ENCODE results near the gene PCGF2.

The PCGF2 gene

DNA sequence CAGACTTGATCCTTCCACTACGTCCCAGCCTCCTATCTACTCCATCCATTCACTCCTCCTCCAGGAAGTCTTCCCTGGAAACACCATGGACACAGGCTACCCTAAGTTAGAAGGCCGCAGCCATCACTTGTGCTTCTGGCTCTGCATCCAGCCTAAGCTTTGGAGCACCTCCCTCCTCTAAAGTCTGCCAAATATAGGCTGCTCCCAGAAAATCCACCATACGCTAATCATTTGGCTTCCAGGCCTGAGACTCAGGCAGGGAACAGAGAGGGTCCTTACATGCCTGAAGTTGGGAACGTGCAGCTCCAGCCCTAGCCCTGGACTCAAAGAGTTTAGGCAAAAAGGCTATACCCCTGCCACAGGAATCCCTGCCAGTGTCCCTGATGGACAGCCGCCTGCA, 6.7 kb downstream of the PCGF2 start:
- H3K4me3 ChIP-seq (ENCODE audit: low read depth, low read length): no peak overlapping the region
- TF ChIP-seq, protein P1, sequence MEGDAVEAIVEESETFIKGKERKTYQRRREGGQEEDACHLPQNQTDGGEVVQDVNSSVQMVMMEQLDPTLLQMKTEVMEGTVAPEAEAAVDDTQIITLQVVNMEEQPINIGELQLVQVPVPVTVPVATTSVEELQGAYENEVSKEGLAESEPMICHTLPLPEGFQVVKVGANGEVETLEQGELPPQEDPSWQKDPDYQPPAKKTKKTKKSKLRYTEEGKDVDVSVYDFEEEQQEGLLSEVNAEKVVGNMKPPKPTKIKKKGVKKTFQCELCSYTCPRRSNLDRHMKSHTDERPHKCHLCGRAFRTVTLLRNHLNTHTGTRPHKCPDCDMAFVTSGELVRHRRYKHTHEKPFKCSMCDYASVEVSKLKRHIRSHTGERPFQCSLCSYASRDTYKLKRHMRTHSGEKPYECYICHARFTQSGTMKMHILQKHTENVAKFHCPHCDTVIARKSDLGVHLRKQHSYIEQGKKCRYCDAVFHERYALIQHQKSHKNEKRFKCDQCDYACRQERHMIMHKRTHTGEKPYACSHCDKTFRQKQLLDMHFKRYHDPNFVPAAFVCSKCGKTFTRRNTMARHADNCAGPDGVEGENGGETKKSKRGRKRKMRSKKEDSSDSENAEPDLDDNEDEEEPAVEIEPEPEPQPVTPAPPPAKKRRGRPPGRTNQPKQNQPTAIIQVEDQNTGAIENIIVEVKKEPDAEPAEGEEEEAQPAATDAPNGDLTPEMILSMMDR (IDR thresholded peaks at IDR 0.05; ENCODE audit: low read depth, low read length): no peak

DNA sequence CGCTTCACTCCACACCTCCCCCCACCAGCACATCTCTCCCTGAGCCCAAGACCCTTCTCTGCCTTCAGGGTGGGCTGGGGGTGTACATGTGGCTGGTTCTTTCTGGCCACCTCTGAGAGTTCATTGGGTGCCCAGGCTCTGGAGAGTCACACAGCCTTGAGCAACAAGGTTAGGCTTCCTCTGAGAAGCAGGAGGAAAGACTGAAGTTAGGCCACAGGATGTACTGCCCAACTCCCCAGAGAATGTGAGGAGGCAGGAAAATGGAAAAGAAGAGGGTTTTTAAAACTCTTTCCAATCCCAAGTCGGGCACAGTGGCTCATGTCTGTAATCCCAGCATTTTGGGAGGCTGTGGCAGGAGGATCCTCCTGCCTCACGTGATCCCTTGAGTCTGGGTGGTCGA, 7.3 kb downstream of the PCGF2 start:
- TF ChIP-seq, protein P1 (IDR thresholded peaks at IDR 0.05; ENCODE audit: low read depth, low read length): no peak
- H3K4me3 ChIP-seq (ENCODE audit: low read depth, low read length): no peak overlapping the region

- TF ChIP-seq, protein P1 (IDR thresholded peaks at IDR 0.05; ENCODE audit: low read depth, low read length): no peak
These were observed 8.1 kb downstream of the PCGF2 start for GRCh38 chr17:38740044-38740443.

GRCh38 chr17:38739305-38739704, 8.8 kb downstream of the PCGF2 start:
- no peak overlapping the region for H3K4me3 ChIP-seq (ENCODE audit: low read depth, low read length)
- TF ChIP-seq, protein P1 (IDR thresholded peaks at IDR 0.05; ENCODE audit: low read depth, low read length): no peak

More at GRCh38 chr17:38740044-38740443, 8.1 kb downstream of the PCGF2 start:
- no peak overlapping the region for H3K4me3 ChIP-seq (ENCODE audit: low read depth, low read length)

DNA sequence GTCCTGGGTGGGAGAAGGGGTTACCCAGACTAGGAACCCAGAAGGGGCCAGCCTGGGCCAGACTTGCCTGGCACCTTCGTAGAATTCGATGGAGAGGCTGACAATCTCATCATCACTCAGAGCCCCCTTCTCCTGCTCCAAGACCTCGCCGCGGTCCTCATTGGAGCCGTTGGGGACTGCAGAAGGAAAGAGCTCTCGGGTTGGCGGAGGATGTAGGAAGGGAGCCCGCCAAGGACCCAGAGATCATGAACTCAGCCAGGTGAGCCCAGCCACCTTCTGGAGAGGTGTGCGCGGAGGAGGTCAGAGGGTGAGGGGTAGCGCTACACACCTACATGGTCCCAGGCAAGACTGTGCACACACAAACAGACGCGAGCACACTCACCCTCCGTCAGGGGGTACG, 9.4 kb downstream of the PCGF2 start:
- no peak overlapping the region for H3K4me3 ChIP-seq (ENCODE audit: low read depth, low read length)
- TF ChIP-seq, protein P1 (IDR thresholded peaks at IDR 0.05; ENCODE audit: low read depth, low read length): no peak

- no peak overlapping the region for H3K4me3 ChIP-seq (ENCODE audit: low read depth, low read length)
- TF ChIP-seq, protein P1 (IDR thresholded peaks at IDR 0.05; ENCODE audit: low read depth, low read length): no peak
These were observed 10.0 kb downstream of the PCGF2 start for GRCh38 chr17:38738007-38738662.

GRCh38 chr17:38735161-38735997, 12.8 kb downstream of the PCGF2 start:
- TF ChIP-seq, protein P1 (IDR thresholded peaks at IDR 0.05; ENCODE audit: low read depth, low read length): peak; percentile 91
- H3K4me3 ChIP-seq (ENCODE audit: low read depth, low read length): no peak overlapping the region
